NCI-H2029 (cell line): Measurements from ENCODE around the gene ITGA1.
"Not testable (repeated sequence)": the region's sequence is repeated elsewhere in the genome, so short reads cannot be mapped to it uniquely, and the experiment has no call there.

ENCODE experiments used
- DNase-seq: peaks from one replicate; lab custom pipeline; 2025; lab: John Stamatoyannopoulos, UW

ITGA1 gene

GRCh38 chr5:52831786-52832511 is 44.2 kb downstream of the ITGA1 start:
- no peak for DNase-seq

GRCh38 chr5:52834320-52834719 is 46.6 kb downstream of the ITGA1 start:
- DNase-seq, result no peak

DNA sequence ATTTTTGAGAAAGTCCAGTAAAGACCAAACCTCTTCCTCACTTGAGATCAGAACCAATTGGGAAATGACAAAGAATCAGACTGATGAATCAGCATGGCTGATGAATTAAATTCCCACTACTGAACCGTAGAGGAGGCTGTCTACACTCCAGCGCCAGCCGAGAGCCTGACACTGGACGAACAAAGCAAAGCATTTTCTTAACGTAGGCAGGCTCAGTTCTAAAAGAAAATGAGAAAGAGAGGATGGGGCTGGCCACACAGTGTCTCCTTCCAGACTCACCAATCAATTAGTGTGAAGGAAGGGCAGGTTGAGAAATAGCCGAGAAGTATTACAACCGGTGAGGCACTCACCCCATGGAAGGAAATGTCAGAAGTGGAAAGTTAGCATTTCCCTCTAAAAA is 49.4 kb downstream of the ITGA1 start:
- DNase-seq, result no peak

- DNase-seq, result no peak
Measured at GRCh38 chr5:52837591-52838001, 49.9 kb downstream of the ITGA1 start.

- DNase-seq, result no peak
Measured at GRCh38 chr5:52838326-52839015, 50.8 kb downstream of the ITGA1 start.

GRCh38 chr5:52839285-52839684 is 51.6 kb downstream of the ITGA1 start:
- no peak for DNase-seq

- no peak for DNase-seq
Measured at GRCh38 chr5:52840277-52841050, 52.7 kb downstream of the ITGA1 start.

GRCh38 chr5:52841114-52841513 is 53.4 kb downstream of the ITGA1 start:
- no peak for DNase-seq

DNA sequence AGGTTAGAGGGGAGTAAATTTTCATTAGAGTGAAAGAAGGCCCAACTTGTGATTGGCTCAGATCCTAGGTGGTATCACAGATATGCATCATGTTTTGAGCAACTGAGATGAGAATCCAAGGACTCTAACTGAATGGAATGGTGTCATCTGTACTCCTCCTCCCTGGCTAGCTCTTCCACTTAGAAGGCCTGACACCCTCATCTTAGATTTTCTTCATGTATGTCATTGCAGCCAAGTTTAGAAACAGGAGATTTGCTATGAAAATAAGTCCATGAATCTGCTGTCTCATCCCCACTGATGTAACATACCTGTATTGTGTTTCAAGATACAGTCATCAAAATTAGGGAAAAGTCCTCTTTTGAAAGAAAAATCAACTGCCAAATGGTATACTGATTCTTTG is 54.4 kb downstream of the ITGA1 start:
- no peak for DNase-seq

DNA sequence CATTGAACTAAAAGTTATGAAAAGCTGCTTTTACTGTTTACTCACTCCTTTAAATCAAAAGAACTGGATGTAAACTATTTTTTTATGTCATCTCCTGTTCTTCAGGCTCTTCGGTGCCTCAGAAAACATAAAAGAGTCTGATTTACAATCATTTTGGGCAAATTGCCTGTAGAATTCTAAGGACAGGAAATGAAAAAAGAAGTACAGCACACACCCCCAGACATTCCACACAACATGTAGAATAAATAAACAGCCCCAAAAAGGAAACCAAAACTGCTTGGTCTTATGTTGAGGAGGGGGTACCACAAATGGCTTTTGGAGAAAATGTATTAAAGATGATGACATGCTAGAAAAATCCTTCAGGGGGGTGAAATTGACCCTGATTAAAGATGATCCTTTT is 57.2 kb downstream of the ITGA1 start:
- no peak for DNase-seq

DNA sequence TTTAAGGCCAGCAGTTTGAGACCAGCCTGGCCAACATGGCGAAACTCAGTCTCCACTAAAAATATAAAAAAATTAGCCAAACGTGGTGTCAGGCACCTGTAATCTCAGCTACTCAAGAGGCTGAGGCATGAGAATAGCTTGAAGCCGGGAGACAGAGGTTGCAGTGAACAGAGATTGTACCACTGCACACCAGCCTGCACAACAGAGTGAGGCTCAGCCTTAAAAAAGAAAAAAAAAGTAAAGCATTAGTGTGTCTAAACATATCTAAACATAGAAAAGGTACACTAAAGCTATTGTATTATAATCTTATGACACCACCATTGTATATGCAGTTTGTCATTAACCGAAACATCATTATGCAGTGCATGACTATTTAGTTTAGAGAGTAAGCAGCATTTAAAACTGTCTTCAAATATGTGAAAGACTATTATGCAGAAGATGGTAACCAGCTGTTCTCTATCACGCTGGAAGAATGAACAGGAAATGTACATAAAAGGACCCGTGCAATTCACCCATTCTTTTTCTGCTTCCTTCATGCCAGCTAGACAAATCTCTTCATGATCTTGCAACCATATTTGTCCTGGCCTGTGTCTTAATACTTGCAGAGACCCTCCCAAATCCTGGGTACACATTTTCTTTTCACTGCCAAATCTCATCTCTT is 58.6 kb downstream of the ITGA1 start:
- no peak for DNase-seq

- DNase-seq, result not testable (repeated sequence)
Measured at GRCh38 chr5:52848688-52849087, 61.0 kb downstream of the ITGA1 start.

DNA sequence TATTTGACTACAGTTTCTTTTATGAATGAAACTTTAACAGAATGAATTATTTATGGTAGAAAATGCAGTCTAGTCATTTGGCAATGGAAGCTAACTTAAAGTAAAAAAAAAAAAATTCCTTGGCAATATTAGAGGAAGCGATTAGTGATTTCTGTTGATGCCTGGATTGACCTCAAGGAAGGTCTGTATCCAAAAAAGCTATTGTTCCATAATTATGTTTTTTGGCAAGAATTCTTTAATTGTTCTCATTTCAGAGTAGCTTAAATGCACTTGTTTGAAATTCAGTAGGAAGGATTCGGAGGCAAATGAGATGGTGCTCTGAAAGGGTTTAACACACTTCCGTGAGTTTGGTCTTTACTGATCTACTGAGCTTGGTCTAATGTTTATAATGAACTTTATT is 61.8 kb downstream of the ITGA1 start:
- no peak for DNase-seq

DNA sequence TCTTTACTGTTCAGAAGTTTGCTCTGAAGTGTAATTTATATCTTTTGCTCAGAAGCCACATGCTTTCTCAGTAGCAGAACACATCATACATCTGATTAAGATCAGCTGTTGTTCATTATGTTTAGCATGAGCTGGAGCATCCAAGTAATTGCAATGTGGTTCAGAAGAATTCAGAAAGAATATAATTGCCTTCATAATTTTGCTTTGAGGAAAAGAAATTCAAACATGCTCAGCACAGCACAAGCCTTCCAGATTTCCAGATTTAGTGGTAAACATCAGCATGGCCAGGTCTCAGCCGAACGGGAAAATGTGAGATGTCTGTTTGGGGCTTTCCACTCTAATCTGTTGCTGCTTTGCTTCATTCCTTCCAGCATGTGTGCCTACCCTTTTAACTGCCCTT is 65.9 kb downstream of the ITGA1 start:
- DNase-seq, result no peak

DNA sequence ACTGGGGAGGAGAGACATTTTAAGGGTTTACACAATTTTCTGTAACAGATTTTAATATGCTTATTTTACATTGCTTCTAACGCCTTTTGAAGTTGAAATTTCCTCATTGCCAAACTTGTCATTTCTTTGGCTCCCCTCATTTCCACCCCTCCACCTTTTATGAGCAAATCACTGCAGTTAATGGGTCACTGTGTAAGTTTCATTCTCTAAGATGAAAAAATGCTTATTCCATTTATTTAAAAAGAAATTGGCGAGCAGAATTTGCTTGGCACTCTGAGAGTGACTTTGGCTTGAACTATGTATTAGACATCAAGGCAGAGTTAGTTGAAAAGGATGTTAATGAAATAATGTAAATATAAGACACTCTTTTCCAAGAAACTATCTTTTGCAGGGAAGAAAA is 66.6 kb downstream of the ITGA1 start:
- no peak for DNase-seq

GRCh38 chr5:52854949-52855348 is 67.2 kb downstream of the ITGA1 start:
- DNase-seq, result no peak

DNA sequence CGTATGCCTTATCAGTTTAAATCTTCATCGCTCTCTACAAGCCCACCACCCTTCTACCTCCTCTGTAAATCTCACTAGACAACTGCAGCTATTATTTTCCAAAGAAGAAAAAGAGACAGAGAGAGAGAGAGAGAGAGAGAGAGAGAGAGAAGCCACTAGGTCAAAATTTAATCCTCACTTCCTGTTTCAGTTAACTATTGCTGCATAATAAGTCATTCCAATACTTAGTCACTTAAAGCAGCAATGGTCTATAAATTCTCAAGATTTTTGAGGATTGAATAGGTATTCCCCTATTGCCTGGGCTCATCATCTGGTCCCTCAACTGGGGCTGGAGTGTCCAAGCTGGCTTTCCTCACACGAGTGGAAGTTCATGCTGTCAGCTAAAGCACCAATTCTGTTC is 68.8 kb downstream of the ITGA1 start:
- DNase-seq, result no peak

DNA sequence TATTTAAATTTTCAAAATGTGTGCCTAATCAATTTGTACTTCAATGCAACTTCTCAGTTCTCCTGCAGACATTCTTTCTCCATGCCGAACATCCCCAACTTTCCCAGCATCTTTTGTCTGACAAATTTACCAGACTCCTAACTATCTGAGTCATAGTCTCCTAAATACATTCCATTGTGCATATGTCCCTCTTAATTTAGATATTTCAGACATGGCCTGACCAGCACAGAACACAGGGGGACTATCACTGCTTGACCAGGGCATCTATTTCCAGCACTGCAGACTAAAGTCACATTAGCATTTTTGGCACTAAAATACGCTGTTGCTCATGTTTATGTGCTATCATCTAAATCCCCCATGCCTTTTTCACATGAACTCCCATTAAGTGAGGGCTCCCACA is 71.9 kb downstream of the ITGA1 start:
- DNase-seq, result no peak

DNA sequence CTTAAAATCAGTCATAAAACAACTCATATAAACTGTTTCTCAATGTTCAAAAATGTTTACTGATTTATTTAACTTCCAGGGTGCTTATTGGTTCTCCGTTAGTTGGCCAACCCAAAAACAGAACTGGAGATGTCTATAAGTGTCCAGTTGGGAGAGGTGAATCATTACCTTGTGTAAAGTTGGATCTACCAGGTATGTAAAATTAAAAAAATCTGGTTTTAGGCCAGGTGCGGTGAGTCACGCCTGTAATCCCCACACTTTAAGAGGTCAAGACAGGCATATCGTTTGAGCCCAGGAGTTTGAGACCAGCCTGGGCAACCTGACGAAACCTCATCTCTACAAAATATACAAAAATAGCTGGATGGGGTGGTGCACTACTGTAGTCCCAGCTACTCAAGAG is 73.7 kb downstream of the ITGA1 start:
- no peak for DNase-seq

DNA sequence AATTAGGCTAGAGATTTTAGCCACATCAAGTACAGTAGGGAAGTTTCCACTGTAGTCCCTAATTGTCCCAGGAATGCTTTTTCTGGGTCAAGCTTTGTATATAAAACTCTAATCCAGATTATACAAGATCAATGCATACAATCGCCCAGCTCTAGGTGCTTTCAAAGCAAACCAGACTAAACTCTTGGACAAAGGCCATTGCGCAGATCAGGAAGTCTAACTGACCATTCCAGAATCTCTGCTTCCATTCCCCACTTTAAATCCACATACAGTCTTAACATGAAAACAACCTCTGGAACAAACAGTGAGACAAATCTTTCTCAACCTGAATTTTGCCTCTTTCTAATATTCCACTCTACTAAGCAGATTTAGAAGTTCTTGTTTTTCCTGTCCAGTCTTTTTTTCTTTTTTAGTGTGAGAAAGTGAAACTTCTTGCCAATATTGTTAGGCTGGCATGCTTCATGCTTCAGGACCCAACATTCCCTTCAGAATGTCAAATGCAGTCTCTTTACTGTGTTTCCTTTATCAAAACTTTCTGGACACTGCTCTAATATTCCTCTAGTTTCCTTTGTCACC is 76.1 kb downstream of the ITGA1 start:
- no peak for DNase-seq

- no peak for DNase-seq
Measured at GRCh38 chr5:52864371-52864770, 76.7 kb downstream of the ITGA1 start.

- DNase-seq, result no peak
Measured at GRCh38 chr5:52864884-52865283, 77.2 kb downstream of the ITGA1 start.
